ENCODE measurements around the gene GIPC2. TPM values are rescaled to one million over a fixed set of nuclear protein-coding genes. Genes with fewer than 3 reads are reported as not detected.
"Not testable (repeated sequence)": the region's sequence is repeated elsewhere in the genome, so short reads cannot be mapped to it uniquely, and the experiment has no call there.

The GIPC2 gene
- total RNA-seq, 6 donors from 2014 or later, result 0.33 to 4.1 (median 1.8) TPM

DNA sequence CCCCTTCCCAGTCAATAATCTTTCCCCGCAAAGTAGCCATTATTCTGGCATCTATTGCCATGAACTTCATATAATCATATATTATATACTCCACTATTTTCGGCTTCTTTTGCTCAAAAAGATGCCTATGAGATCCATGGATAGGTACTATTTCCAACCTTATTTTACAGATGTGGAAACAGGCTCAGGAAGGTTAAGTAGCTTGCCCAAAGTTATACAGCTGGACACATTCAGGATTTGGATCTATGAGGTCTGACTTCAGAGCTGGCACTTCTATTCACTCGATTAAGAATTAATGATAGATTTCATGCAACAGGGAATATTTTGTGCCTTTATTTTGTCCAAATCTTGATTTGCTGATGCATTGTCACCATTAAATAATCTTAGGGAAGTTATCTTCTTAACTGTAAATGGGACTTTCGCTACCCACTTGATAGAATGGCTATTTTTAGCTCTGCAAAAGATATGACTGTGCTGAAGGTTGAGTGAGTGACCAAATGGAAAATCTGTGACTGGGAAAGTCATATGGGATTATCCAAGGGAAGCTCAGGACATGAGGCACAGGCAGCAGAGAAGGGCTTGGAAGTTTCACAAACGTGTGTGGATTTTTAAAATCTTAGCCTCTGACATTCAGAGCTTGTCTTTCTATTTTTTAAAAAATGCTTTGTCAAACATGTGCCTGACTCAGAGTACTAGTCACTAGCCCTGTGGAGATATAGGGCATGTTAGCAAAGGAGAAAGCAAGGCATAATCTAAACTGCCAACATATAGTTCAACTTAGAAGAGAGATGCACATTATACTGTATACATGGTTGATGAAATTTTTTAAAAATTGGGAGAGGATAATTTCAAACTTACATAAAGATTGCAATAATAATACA lies 36.5 kb downstream of the GIPC2 start:
- no peak for TF ChIP-seq POLR2A (IDR thresholded peaks at IDR 0.05)
- no peak for TF ChIP-seq EP300 (IDR thresholded peaks at IDR 0.05)
- TF ChIP-seq POLR2AphosphoS5 (IDR thresholded peaks at IDR 0.05), result no peak
- TF ChIP-seq, protein P1, sequence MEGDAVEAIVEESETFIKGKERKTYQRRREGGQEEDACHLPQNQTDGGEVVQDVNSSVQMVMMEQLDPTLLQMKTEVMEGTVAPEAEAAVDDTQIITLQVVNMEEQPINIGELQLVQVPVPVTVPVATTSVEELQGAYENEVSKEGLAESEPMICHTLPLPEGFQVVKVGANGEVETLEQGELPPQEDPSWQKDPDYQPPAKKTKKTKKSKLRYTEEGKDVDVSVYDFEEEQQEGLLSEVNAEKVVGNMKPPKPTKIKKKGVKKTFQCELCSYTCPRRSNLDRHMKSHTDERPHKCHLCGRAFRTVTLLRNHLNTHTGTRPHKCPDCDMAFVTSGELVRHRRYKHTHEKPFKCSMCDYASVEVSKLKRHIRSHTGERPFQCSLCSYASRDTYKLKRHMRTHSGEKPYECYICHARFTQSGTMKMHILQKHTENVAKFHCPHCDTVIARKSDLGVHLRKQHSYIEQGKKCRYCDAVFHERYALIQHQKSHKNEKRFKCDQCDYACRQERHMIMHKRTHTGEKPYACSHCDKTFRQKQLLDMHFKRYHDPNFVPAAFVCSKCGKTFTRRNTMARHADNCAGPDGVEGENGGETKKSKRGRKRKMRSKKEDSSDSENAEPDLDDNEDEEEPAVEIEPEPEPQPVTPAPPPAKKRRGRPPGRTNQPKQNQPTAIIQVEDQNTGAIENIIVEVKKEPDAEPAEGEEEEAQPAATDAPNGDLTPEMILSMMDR (IDR thresholded peaks at IDR 0.05), result no peak
- Histone ChIP-seq H3K27me3 (no peaks in the 10 kb centered on the region), H3K4me1 (peaks cover 0 to 3% (median 0%) of the 10 kb centered on the region in 4 donors), H3K27ac (no peak overlapping the region), H3K9me3 (peaks cover 0 to 13% (median 12%) of the 10 kb centered on the region in 4 donors), H3K4me3 (no peak overlapping the region), H3K36me3 (no peaks in the 10 kb centered on the region)
- ATAC-seq (ENCODE audit: low FRiP score in 2 of 2) (no peak), DNase-seq (no peak)
- 87 to 92% methylated on average over 5 of the region's 5 CpGs for WGBS, 2 donors

DNA sequence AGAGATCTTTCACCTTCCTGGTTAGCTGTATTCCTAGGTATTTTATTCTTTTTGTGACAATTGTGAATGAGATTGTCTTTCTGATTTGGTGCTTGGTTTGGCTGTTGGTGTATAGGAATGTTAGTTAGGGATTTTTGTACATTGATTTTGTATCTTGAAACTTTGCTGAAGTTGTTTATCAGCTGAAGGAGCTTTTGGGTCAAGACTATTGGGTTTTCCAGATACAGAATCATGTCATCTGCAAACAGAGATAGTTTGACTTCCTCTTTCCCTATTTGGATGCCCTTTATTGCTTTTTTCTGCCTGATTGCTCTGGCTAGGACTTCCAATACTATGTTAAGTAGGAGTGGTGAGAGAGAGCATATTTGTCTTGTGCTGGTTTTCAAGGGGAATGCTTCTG lies 38.9 kb downstream of the GIPC2 start:
- not testable (repeated sequence) for H3K4me3 ChIP-seq; ATAC-seq (ENCODE audit: low FRiP score in 2 of 2); H3K27ac ChIP-seq; DNase-seq; H3K27me3 ChIP-seq; H3K36me3 ChIP-seq; H3K4me1 ChIP-seq
- H3K9me3 ChIP-seq, result peaks cover 0 to 16% (median 14%) of the 10 kb centered on the region in 4 donors

DNA sequence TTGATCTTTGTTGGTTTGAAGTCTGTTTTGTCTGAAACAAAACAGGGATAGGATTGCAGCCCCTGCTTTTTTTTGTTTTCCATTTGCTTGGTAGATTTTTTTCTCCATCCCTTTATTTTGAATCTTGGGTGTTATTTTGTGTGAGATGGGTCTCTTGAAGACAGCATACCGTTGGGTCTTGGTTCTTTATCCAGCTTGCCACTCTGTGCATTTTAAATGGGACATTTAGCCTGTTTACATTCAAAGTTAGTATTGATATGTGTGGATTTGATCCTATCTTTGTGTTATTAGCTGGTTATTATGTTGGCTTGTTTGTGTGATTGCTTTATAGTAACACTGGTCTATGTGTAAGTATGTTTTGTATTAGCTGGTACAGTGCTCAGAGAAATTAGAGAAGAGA lies 40.9 kb downstream of the GIPC2 start:
- H3K9me3 ChIP-seq, result peaks cover 0 to 16% (median 14%) of the 10 kb centered on the region in 4 donors
- ATAC-seq (ENCODE audit: low FRiP score in 2 of 2) (no peak), DNase-seq (no peak)
- TF ChIP-seq EP300 (IDR thresholded peaks at IDR 0.05), result no peak
- TF ChIP-seq POLR2A (IDR thresholded peaks at IDR 0.05), result no peak
- no peak for TF ChIP-seq POLR2AphosphoS5 (IDR thresholded peaks at IDR 0.05)
- TF ChIP-seq, protein P1 (IDR thresholded peaks at IDR 0.05), result no peak
- 57 to 75% methylated on average over 1 of the region's 1 CpG for WGBS, 2 donors
- no peaks in the 10 kb centered on the region for H3K4me1 ChIP-seq
- H3K27ac ChIP-seq, result no peak overlapping the region
- no peaks in the 10 kb centered on the region for H3K36me3 ChIP-seq
- H3K4me3 ChIP-seq, result no peak overlapping the region
- H3K27me3 ChIP-seq, result no peaks in the 10 kb centered on the region

DNA sequence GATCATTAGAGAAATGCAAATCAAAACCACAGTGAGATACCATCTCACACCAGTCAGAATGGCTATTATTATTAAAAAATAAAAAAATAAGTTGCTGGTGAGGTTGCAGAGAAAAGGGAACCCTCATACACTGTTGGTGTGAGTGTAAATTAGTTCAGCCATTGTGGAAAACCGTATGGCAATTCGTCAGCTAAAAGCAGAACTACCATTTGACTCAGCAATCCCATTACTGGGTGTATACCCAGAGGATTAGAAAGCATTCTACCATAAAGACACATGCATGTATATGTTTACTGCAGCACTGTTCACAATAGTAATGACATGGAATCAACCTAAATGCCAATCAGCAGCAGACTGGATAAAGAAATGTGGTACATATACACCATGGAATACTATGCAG lies 42.2 kb downstream of the GIPC2 start:
- Histone ChIP-seq H3K4me3 (no peak overlapping the region), H3K9me3 (peaks cover 0 to 16% (median 14%) of the 10 kb centered on the region in 4 donors), H3K36me3 (no peaks in the 10 kb centered on the region), H3K27ac (no peak overlapping the region), H3K27me3 (no peaks in the 10 kb centered on the region), H3K4me1 (no peaks in the 10 kb centered on the region)
- 87 to 98% methylated on average over 2 of the region's 2 CpGs for WGBS, 2 donors
- TF ChIP-seq, protein P1 (IDR thresholded peaks at IDR 0.05), result no peak
- no peak for TF ChIP-seq EP300 (IDR thresholded peaks at IDR 0.05)
- TF ChIP-seq POLR2AphosphoS5 (IDR thresholded peaks at IDR 0.05), result no peak
- TF ChIP-seq POLR2A (IDR thresholded peaks at IDR 0.05), result no peak
- no peak for ATAC-seq (ENCODE audit: low FRiP score in 2 of 2)
- DNase-seq, result no peak

DNA sequence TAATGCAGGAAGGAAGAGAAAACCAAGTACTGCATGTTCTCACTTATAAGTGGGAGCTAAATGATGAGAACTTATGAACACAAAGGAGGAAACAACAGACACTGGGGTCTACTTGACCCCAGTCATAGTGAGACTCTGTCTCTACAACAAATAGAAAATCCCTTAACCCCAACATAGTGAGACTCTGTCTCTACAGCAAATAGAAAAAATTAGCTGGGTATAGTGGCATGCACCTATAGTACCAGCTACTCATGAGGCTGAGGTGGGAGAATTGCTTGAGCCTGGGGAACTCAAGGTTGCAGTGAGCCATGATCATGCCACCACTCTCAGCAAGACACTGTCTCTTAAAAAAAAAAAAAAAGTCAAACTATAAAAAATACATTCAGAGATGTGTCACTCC lies 42.7 kb downstream of the GIPC2 start:
- ATAC-seq (ENCODE audit: low FRiP score in 2 of 2) (no peak), DNase-seq (no peak)
- TF ChIP-seq POLR2AphosphoS5 (IDR thresholded peaks at IDR 0.05) (no peak), EP300 (IDR thresholded peaks at IDR 0.05) (no peak), POLR2A (IDR thresholded peaks at IDR 0.05) (no peak)
- TF ChIP-seq, protein P1 (IDR thresholded peaks at IDR 0.05), result no peak
- H3K36me3 ChIP-seq, result no peaks in the 10 kb centered on the region
- no peak overlapping the region for H3K27ac ChIP-seq
- H3K9me3 ChIP-seq, result peaks cover 0 to 16% (median 14%) of the 10 kb centered on the region in 4 donors
- H3K4me1 ChIP-seq, result no peaks in the 10 kb centered on the region
- H3K27me3 ChIP-seq, result no peaks in the 10 kb centered on the region
- H3K4me3 ChIP-seq, result no peak overlapping the region
